Activated CD4-positive, alpha-beta T cell treated with anti-CD3 and anti-CD28 coated beads, Interleukin-2, amount 50 U/mL, for 48 hours (primary cell): Measurements from ENCODE around the gene MAMLD1.
"Not testable (repeated sequence)": the region's sequence is repeated elsewhere in the genome, so short reads cannot be mapped to it uniquely, and the experiment has no call there.

Source experiments
- DNase-seq, 2 experiments: peaks; one replicate each; pipeline ENCODE4 v3.0.0-alpha.2; 2020

MAMLD1 gene

GRCh38 chrX:150362599-150363481 lies at the start of gene MAMLD1:
Gene MAMLD1 (plus strand): TSS chrX:150363317. CDS start chrX:150445517, 82,200 bp downstream.
- DNase-seq: peak; percentile 54 to 69

- DNase-seq: no peak
These were observed 49.6 kb upstream of the MAMLD1 start for GRCh38 chrX:150313514-150313913.

- DNase-seq: no peak
These were observed 48.9 kb upstream of the MAMLD1 start for GRCh38 chrX:150314186-150314585.

GRCh38 chrX:150316564-150316963 lies 46.6 kb upstream of the MAMLD1 start:
- no peak for DNase-seq

GRCh38 chrX:150323020-150323419 lies 40.1 kb upstream of the MAMLD1 start:
- DNase-seq: no peak

- no peak for DNase-seq
These were observed 38.9 kb upstream of the MAMLD1 start for GRCh38 chrX:150324035-150324728.

- DNase-seq: no peak
These were observed 38.2 kb upstream of the MAMLD1 start for GRCh38 chrX:150324919-150325318.

- DNase-seq: no peak
These were observed 36.4 kb upstream of the MAMLD1 start for GRCh38 chrX:150326541-150327247.

GRCh38 chrX:150329282-150329681 lies 33.8 kb upstream of the MAMLD1 start:
- DNase-seq: no peak

- DNase-seq: no peak
These were observed 33.2 kb upstream of the MAMLD1 start for GRCh38 chrX:150329868-150330267.

- DNase-seq: no peak
These were observed 31.1 kb upstream of the MAMLD1 start for GRCh38 chrX:150332023-150332422.

GRCh38 chrX:150334100-150334499 lies 29.0 kb upstream of the MAMLD1 start:
- no peak for DNase-seq

- no peak for DNase-seq
These were observed 28.1 kb upstream of the MAMLD1 start for GRCh38 chrX:150334981-150335380.

GRCh38 chrX:150337026-150337425 lies 26.1 kb upstream of the MAMLD1 start:
- DNase-seq: no peak

GRCh38 chrX:150337536-150337935 lies 25.6 kb upstream of the MAMLD1 start:
- no peak for DNase-seq

GRCh38 chrX:150338615-150339014 lies 24.5 kb upstream of the MAMLD1 start:
- no peak for DNase-seq

GRCh38 chrX:150339736-150340135 lies 23.4 kb upstream of the MAMLD1 start:
- DNase-seq: no peak

GRCh38 chrX:150340326-150340725 lies 22.8 kb upstream of the MAMLD1 start:
- DNase-seq: not testable (repeated sequence)

GRCh38 chrX:150347471-150347870 lies 15.6 kb upstream of the MAMLD1 start:
- no peak for DNase-seq

- DNase-seq: no peak
These were observed 14.8 kb upstream of the MAMLD1 start for GRCh38 chrX:150348365-150348764.

- no peak for DNase-seq
These were observed 11.0 kb upstream of the MAMLD1 start for GRCh38 chrX:150352114-150352513.

GRCh38 chrX:150352581-150352980 lies 10.5 kb upstream of the MAMLD1 start:
- no peak for DNase-seq

- no peak for DNase-seq
These were observed 7.2 kb upstream of the MAMLD1 start for GRCh38 chrX:150355913-150356312.

GRCh38 chrX:150357790-150358189 lies 5.3 kb upstream of the MAMLD1 start:
- no peak for DNase-seq
